GM03348 (cell line): ENCODE data around the gene NEDD4.
"Not testable (repeated sequence)": the region's sequence is repeated elsewhere in the genome, so short reads cannot be mapped to it uniquely, and the experiment has no call there.

Source experiments
- DNase-seq: peaks from one replicate; pipeline ENCODE4 v3.0.0; 2012; ENCODE audit warnings: low spot score

Gene NEDD4

DNA sequence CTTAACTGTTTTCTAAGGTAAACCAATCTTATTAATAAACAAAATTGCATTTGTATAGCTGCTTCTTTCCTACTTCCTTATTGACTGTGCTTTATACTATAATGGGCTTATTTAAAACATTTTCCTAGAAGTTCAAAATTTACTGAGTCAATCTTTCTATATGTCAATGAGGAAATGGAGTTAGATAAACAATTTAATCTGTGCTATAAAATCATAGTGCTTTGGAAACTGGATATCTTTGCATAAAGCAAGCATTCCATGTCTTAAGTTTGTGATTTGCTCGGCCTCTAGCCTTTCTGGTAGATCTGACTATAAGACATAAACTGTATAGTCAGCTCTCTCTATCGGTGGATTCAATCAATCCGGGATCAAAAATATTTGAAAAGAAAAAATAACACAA, 99.6 kb downstream of the NEDD4 start:
- DNase-seq = no peak

DNA sequence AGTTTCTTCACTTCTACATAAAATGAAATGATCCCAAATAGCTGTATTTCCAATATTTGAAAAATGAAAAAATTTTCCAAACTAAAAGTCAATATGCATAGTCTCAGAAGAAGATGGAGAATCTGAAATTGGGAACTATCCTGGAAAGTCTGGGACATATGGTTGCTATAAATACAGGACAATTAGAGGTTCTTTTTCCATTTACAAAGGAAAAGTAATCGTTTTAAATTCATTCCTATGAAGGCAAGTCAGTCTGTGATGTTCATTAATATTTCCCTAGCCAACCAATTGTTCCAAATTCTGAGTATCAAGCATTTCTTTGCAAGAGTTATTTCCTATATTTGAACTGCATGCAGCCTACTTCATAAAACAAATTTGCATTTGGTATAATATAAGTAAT, 102.2 kb downstream of the NEDD4 start:
- DNase-seq = no peak

DNA sequence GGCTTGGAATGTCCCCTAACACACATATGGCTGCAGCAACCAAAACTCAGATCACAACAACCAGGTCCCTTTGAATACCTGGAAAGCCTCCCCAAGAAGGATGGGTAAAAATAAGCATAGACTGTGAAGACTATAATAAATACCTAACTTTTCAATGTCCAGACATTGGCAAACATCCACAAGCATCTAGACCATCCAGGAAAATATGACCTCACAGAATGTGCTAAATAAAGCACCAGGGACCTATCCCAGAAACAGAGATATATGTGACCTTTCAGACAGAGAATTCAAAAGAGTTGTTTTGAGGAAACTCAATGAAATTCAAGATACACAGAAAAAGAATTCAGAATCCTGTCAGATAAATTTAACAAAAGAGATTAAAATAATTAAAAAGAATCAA, 109.2 kb downstream of the NEDD4 start:
- DNase-seq = no peak

DNA sequence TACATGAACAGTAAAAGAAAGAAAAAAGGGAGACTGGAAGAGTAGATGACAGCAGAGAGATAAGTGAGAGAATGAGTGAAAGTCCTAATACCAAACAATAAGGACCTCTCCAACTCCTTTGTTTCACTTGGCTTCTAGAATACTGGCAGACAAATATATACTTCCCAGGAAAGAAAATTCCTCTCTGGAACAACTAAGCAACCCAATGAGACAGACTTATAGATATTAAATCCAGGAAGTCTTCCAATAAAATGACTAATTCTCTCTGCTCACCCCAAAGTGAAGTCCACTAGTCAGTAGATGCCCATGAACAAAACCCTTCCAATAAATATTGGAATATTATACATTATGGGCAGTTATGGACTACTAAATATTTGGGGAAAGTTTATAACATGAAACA, 114.2 kb downstream of the NEDD4 start:
- peak; percentile 25 for DNase-seq

DNA sequence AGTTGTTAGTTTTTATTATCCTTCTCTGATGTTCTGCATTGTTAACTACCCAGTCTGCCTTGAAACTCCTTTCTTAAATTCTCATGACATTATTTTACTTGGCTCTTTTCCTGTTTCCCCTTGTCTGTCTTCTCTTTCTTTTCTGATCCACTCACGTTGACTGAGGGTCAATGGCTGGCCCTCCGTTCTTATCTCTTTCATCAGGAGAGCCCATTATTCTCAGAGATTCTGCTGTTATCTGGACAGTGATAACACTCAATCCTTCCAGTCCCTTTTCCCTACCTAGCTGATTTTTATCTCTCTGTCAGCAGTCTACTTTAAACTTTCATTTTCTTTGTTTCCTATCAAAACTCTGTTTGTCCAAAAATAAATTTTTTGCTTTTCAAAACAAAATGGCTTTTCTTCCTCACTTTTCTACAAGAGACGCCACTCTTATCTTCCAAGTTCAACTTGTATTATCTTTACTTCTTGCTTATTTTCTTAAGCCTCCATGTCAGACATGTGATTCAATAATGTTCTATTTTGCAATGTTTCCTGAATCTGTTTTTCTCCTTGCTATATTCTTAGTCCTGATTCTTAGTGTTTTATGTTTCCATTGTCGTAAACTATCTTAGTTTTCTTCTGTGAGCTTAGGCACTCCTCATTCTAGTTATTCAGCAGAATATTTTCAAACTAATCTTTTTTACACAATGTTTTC, 120.2 kb downstream of the NEDD4 start:
- no peak for DNase-seq

DNA sequence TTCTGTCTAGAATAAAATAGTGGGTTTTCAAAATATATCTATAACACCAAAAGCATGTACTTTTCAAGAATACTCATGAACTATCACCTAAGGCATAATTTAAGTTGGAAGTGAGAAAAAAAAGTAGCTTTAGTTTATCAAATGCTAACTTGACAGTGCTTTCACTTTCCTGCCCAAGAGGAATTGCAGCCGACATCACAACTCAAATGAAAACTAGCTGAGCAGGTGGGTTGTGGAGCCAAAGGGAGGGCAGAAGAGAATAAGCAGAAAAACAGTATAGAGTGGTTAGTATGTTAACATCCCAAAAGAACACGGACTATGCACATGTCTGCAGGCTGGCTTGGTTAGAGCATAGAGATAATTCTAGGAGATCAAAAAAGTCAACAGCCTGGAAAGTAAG, 120.9 kb downstream of the NEDD4 start:
- no peak for DNase-seq

DNA sequence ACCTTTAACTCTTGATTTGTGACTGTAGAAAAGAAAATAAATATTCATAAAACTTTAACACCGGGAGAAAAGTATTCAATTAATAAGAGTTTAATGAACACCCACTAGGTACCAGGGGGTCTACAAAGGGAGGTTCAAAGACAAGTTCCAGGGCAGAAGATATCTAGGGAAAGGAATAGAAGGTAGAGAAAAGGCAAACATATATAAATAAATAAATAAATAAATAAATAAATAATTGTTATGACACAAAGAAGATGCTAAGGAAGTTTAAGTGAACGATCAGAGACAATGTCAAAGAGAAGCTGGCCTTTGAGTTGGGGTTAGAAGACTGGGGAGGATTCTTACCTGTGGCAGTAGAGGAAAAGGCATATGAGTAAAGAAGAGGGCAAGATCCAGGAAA, 123.8 kb downstream of the NEDD4 start:
- DNase-seq = no peak

DNA sequence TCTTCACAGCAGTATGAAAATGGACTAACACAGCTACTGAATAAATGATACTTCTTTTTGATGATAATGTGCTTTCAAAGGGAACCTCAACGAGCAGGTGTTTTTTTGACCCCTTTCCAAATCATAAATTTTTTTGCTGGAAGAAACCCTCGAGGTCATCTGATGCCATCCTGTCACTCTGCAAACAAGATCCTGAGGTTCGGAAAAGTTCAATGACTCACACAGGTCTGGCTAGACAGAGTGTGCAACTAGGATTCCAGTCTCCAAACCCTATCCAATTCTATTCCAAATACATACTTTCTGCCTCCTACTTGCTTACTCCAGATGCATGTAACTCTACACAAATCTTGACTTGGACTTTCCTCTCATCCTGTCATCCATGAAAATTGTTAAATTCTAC, 124.7 kb downstream of the NEDD4 start:
- DNase-seq = peak; percentile 40

DNA sequence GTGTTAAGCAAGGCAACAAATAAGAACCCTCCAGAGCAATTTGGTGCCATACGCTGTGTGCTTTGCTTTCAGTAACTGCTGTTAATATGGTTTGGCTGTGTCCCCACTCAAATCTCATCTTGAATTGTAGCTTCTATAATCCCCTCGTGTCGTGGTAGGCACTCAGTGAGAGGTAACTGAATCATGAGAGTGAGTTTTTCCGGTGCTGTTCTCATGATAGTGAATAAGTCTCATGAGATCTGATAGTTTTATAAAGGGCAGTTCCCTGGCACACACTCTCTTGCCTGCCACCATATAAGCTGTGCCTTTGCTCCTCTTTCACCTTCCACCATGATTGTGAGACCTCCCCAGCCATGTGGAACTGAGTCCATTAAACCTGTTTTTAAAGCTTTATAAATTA, 125.1 kb downstream of the NEDD4 start:
- not testable (repeated sequence) for DNase-seq

DNA sequence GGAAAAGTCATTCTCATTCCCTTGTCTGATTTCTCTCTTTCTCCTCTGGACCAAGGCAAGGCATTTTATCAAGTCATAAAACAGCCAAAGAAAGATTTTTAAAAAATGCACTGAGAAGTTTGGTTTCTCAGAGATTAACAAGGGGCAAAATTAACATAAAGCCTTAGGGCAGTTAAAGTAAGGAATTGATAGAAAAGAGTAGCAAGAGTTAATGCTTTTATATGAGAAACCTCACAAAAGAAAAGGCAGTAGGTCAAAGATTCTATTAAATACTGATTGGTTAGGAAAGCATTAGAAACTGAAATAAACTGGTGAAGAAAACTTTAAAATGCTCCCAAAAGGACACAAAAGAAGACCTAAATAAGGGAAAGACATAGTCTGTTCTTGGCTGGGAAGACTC, 129.5 kb downstream of the NEDD4 start:
- no peak for DNase-seq

DNA sequence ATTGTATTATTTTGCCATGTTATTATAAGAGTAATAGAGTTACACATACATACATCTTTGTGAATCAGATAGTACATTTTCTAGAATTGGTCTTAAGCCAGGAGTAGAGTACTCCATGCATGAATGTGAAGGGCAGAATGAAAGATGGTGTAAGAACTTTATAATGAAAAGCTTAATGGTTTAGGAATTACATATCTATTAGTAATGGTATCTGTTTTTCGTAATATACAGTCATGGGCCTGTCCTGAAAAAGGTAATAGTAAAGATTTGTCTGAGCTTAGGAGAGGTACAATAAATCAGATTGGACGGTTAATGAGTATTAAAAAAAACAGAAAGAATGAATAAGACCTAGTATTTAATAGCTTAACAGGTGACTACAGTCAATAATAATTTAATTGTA, 132.3 kb downstream of the NEDD4 start:
- no peak for DNase-seq

DNA sequence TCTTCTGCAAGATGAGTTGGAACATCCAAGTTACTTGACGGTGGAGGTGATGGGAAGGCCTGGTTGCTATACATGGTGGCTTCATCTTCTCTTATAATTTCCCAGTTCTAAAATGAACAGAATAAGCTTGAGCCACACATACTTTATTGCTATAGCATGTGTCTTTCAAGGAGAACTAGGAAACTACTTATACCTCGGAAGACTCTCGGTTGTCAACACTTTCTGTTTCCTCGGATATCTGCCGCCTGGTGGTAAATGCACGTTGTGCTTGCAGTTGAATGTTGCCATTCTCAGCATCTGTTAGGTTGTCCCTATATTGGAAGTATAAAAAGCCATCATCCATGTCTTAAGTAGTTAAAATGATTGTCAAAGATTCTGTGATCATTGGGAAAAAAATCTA, 132.9 kb downstream of the NEDD4 start:
- no peak for DNase-seq

DNA sequence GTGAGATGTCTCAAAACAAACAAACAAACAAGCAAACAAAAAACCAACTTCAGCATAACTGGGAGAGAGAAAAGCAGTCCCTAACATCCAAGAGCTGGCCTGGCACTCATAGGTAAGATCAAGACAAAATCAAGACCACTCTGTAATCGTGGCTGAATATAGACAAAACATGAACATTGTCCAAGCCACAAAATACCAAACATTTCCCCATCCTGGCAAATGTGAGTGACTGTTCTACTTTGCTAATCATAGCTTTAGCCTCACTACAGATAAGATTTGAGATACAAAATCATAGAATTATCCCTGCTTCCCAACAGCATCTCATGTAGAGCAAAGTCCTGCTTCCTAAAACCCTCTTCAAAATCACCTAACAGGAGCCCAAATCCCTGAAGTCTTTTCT, 133.7 kb downstream of the NEDD4 start:
- peak; percentile 13 for DNase-seq

DNA sequence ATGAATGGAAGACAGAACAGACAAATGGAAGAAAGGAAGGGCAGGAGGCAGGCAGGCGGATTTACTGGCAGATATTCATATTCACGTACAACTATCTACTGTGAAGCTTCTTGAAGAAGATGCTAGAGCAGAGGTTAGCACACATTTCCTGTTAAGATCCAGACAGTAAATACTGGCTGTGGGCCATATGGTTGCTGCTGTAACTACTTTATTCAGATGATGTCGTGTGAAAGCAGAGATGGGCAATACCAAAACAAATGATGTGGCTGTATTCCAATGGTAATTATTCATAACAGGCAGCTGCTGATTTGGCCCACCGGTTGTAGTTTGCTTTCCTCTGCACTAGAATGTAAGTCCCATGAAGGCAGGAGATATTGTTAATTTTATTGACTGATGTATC, 134.8 kb downstream of the NEDD4 start:
- no peak for DNase-seq

DNA sequence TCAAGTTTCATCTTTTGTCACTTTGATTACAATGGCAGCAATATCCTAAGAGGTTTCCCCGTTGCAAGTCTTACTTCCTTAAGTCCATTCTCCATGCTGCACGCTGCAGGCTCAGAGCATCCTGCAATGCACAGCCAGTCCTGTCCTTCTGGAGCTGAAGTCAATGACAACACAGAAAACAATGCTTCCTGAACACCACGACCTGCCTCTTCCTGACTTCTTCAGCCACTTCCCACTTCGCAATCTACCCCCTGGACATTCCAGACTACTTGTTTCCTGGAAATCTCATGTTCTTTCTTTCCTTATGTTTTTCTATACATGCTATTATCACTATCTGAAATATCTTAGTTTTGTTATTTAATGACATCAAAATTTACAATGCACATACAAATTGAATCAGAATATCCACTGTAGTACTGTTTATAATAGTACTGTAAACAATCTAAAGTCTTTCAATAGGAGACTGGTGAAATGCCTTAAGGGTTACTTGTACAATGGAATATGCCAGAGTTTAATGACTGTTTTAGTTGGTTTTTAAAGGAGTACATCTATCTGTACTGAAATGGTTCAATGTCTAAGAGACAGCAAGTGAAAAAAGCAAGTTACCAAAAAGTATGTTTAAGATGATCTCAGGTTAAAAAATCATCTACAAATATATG, 136.8 kb downstream of the NEDD4 start:
- DNase-seq = no peak

DNA sequence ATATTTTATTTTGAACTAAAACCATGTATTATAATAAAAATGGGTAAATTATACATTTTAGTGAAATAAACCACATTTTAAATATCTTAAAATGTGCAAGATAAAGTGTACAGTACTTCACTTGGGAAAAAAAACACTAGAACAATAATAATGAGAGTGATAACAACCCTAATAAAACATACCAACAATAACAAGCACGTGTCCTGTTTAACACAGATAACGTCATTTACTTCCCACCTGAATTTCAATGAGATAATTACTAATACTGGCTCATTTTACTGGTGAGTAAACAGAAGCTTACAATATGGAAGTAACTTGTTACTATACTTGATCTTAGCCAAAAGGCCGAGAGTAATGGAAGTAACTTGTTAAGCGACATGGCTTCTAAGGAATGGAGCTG, 140.3 kb downstream of the NEDD4 start:
- no peak for DNase-seq

DNA sequence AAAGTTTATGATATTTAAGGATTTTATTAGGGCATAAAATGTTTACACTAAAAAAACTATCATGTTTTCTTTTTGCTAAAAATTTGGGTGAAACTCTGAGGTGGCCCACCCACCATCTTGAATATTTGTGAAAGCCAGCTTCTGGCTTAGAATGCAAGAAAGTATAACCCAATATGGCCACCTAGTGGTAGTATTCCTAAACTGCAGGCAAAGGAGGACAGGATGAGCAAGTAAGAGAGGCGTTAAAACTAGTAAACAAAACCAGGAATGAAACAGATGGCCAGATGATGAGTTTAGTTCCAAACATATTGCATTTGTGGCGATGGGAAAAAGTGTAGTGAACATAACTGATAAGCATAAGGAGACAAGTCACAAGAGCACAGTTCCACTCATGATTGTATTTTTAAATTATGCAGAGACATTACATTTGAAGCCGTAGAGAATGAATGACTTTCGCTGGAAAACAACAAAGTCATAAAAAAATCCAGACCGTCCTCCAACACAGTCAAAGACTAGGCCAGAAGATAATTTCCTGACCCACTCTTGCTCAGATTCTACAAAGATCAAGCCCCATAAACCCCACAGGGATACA, 147.2 kb downstream of the NEDD4 start:
- DNase-seq = peak; percentile 81

DNA sequence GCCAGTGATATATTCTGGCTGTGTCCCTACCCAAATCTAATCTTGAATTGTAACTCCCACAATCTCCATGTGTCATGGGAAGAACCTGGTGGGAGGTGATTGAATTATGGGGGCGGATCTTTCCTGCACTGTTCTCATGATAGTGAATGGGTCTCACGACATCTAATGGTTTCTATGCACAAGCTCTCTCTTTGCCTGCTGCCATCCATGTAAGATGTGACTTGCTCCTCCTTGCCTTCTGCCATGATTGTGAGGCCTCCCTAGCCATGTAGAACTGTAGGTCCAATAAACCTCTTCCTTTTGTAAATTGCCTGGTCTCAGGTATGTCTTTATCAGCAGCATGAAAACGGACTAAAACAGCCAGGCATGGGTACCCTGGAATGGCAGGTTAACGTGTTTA, 150.5 kb downstream of the NEDD4 start:
- DNase-seq = not testable (repeated sequence)

DNA sequence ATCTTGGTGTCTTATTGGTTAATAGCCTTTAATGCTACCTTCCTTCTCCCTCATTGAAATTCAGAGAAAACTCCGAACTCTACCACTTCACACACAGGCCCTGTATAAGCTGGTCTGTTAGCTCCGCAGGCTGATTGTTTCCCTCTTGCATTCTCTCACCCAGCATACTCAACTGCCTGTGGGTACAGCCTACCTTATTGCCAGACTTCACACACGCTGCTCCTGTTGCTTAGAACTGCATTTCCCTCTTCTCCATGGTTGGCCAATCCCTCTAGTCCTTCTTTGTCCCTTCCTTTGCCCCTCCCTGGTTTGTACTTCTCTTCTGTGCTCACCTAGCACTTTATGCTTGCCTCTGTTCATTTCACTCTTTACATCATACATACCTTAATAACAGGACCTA, 157.5 kb downstream of the NEDD4 start:
- DNase-seq = no peak

DNA sequence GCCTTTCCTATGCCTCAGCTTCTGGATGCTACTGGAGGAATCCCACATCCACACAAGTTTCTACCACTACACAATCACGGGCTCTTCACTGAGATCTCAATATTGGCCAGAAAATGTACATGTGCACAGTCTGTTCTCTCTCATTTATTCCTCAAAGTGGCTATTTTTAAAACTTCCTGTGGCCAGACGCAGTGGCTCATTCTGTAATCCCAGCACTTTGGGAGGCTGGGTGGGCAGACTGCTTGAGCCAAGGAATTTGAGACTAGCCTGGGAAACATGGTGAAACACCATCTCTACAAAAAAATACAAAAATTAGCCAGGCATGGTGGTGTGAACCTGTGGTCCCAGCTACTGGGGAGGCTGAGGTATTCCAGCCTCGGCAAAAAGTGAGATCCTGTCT, 159.1 kb downstream of the NEDD4 start:
- DNase-seq = no peak

DNA sequence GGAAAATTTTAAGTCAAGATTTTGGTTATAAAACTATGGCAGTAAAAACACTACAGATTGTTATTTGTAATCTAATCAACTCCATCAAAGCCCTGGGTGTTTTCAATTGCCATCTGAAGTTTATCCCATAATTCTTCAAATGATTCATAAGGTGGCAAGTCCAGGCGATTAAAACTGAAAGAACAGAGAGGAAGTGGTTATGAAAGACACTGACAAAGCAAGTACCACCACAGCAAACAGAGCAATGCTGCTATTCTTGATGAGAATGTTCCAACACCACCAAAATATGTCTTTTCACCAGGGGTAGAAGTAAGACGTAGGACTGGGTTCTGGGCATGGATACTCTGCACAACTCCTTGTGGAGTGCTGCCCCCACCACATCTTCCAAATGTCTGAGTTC, 163.6 kb downstream of the NEDD4 start:
- no peak for DNase-seq

DNA sequence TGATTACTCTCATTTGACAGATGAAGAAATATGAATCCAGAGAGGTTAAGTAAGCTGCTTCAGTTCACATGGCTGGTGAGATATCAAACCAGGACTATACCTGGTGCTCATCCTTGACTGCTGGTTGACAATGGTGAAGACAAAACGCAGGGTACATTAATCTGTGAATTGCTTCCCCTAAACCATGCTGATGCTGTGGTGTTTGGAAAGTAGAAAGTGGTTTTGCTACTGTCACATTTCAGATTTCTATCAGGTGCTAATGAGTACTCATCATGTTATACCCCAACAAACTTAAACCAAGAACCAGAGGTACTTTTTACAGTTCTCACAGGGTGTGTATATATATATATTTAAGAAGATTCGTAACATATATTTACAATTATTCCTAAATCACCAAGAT, 165.5 kb downstream of the NEDD4 start:
- DNase-seq = no peak

DNA sequence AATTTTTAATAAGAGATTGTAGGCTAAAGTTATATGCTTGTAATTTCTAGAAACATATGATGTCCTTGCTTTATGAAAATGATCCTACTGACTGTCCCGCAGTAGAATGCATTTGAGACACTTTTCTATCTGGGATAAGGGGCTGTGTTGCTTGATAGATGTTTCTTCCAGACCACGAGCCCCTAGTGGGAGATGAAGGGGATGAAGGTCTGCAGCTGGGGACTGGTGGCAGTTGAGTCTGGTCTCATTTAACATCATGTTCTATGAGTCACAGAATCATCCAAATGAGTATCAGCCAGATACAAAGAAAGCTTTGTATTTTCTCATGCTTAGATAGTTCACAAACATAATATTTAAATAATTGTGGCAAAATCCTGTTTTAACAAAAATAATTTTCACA, 166.2 kb downstream of the NEDD4 start:
- DNase-seq = no peak
